Left renal pelvis (tissue), 4 donors: ENCODE measurements around the gene TMTC2. TPM values are rescaled to one million over a fixed set of nuclear protein-coding genes. Genes with fewer than 3 reads are reported as not detected.
A peak's percentile ranks its signal among the peaks of the same experiment; 100 is the strongest.
"Not testable (repeated sequence)": the region's sequence is repeated elsewhere in the genome, so short reads cannot be mapped to it uniquely, and the experiment has no call there.

ENCODE experiments used
- DNase-seq, 4 donors: peaks; one replicate each; pipeline ENCODE4 v3.0.0-alpha.2; 2013; ENCODE audit warnings: low read depth in 4 of 4, low spot score in 3 of 4
- polyA plus RNA-seq, 4 donors: library from polyadenylated mRNA; unstranded; fragments of 120-200 nt; gene quantifications; one replicate each; pipeline ENCODE4 v1.2.1, GENCODE V29; 2013; ENCODE audit not compliant: insufficient read length in 4 of 4

Gene TMTC2
- polyA plus RNA-seq, 4 donors = 41.5 to 105 (median 43.9) TPM

- DNase-seq = no peak
These were observed 36.4 kb downstream of the TMTC2 start for GRCh38 chr12:82723093-82723492.

- DNase-seq = no peak
These were observed 37.2 kb downstream of the TMTC2 start for GRCh38 chr12:82723891-82724290.

- no peak for DNase-seq
These were observed 39.0 kb downstream of the TMTC2 start for GRCh38 chr12:82725741-82726140.

- no peak for DNase-seq
These were observed 41.2 kb downstream of the TMTC2 start for GRCh38 chr12:82727886-82728285.

GRCh38 chr12:82728710-82729109 is 42.0 kb downstream of the TMTC2 start:
- DNase-seq = no peak

GRCh38 chr12:82730953-82731459 is 44.3 kb downstream of the TMTC2 start:
- no peak for DNase-seq

GRCh38 chr12:82740129-82741000 is 53.7 kb downstream of the TMTC2 start:
- no peak for DNase-seq

GRCh38 chr12:82745063-82745674 is 58.5 kb downstream of the TMTC2 start:
- no peak for DNase-seq

- no peak for DNase-seq
These were observed 59.1 kb downstream of the TMTC2 start for GRCh38 chr12:82745807-82746206.

- DNase-seq = no peak
These were observed 60.0 kb downstream of the TMTC2 start for GRCh38 chr12:82746668-82747067.

- no peak for DNase-seq
These were observed 62.3 kb downstream of the TMTC2 start for GRCh38 chr12:82749015-82749414.

GRCh38 chr12:82754856-82755255 is 68.2 kb downstream of the TMTC2 start:
- no peak for DNase-seq

GRCh38 chr12:82756303-82756702 is 69.6 kb downstream of the TMTC2 start:
- DNase-seq = no peak

GRCh38 chr12:82757059-82757458 is 70.4 kb downstream of the TMTC2 start:
- no peak for DNase-seq

GRCh38 chr12:82757656-82758055 is 71.0 kb downstream of the TMTC2 start:
- no peak for DNase-seq

- peak in 1 of 4 donors; percentile 11 for DNase-seq
These were observed 72.1 kb downstream of the TMTC2 start for GRCh38 chr12:82758749-82759330.

GRCh38 chr12:82760423-82760822 is 73.7 kb downstream of the TMTC2 start:
- no peak for DNase-seq

GRCh38 chr12:82765206-82765605 is 78.5 kb downstream of the TMTC2 start:
- DNase-seq = not testable (repeated sequence)

- no peak for DNase-seq
These were observed 79.4 kb downstream of the TMTC2 start for GRCh38 chr12:82765971-82766705.

GRCh38 chr12:82774666-82775065 is 88.0 kb downstream of the TMTC2 start:
- DNase-seq = no peak

- DNase-seq = no peak
These were observed 93.8 kb downstream of the TMTC2 start for GRCh38 chr12:82780517-82780916.
